Gastrocnemius medialis (tissue), 4 donors: ENCODE results near the gene NTM. TPM values are rescaled to one million over a fixed set of nuclear protein-coding genes. Genes with fewer than 3 reads are reported as not detected.

Source experiments
- ATAC-seq, 2 donors: fragments of 150-250 bp; one replicate each; pipeline ENCODE4 v1.9.1; 2016
- DNase-seq, 2 donors: peaks; one replicate each; pipeline ENCODE4 v3.0.0-alpha.2; 2019
- H3K27ac ChIP-seq, 4 donors: fragments of 200-600 bp; sonication (generic); 1 replicate in 1 of 4; 2 replicates in 3 of 4; pipeline ENCODE4 v1.5.1; 2016 to 2018; ENCODE audit warnings: mild to moderate bottlenecking in 2 of 4, moderate library complexity in 1 of 4
- H3K27me3 ChIP-seq, 3 donors: fragments of 200-600 bp; sonication (generic) in 2 of 3; 1 replicate in 1 of 3; 2 replicates in 2 of 3; pipeline versions ENCODE4 v1.5.1 to v1.6.0; 2016 to 2019; ENCODE audit warnings: mild to moderate bottlenecking in 1 of 3, moderate library complexity in 1 of 3
- H3K36me3 ChIP-seq, 2 donors: fragments of 200-600 bp; sonication (generic) in 1 of 2; one replicate each; pipeline ENCODE4 v1.5.1; 2017 to 2018
- H3K4me1 ChIP-seq, 2 donors: fragments of 200-600 bp; sonication (generic) in 1 of 2; one replicate each; pipeline ENCODE4 v1.5.1; 2016 to 2017; ENCODE audit warnings: mild to moderate bottlenecking in 2 of 2
- H3K4me3 ChIP-seq, 4 donors: fragments of 200-600 bp; sonication (generic) in 3 of 4; 1 replicate in 1 of 4; 2 replicates in 3 of 4; pipeline ENCODE4 v1.5.1; 2016 to 2019; ENCODE audit warnings: mild to moderate bottlenecking in 2 of 4
- H3K9me3 ChIP-seq, 3 donors: fragments of 200-600 bp; sonication (generic) in 2 of 3; 1 replicate in 1 of 3; 2 replicates in 2 of 3; pipeline ENCODE4 v1.5.1; 2016 to 2019
- POLR2A ChIP-seq, 2 donors: fragments of 450-650 bp; IDR thresholded peaks; one replicate each; pipeline ENCODE4 v1.6.1; 2017; ENCODE audit warnings: antibody characterized with exemption in 2 of 2, mild to moderate bottlenecking in 2 of 2, moderate library complexity in 2 of 2
- in situ Hi-C, 4 donors: fragments of 200-750 bp; cut with MboI; loops; one replicate each; pipeline versions ENCODE4 v1.15.0 to v1.8.0; 2017; ENCODE audit warnings: low sequenced_read_pairs in 4 of 4
- intact Hi-C: fragments of 100-400 bp; cut with DNase I; formaldehyde crosslinking; loops from one replicate; pipeline ENCODE4 v1.15.1; 2023; ENCODE audit warnings: low total_unique reads
- total RNA-seq, 4 donors: library from RNA; depleted of rRNA; stranded (reverse); fragments of >200 nt; gene quantifications; one replicate each; pipeline versions ENCODE4 v1.1.0 to v1.2.3, GENCODE V29; 2016
- TF ChIP-seq, protein P1 (sequence below), 5 experiments: fragments of 450-650 bp in 3 of 5; fragments of 200-600 bp in 2 of 5; sonication (generic) in 2 of 5; IDR thresholded peaks in 4 of 5; conservative IDR thresholded peaks in 1 of 5; 1 replicate in 4 of 5; 2 replicates in 1 of 5; pipeline ENCODE4 v1.5.1; 2016 to 2019; ENCODE audit warnings: antibody characterized with exemption in 5 of 5, mild to moderate bottlenecking in 3 of 5, moderate library complexity in 3 of 5

Gene NTM
- total RNA-seq, 4 donors from 2014 or later, result 0.69 TPM; not detected in 3

- no peak overlapping the region for H3K4me3 ChIP-seq
- H3K27ac ChIP-seq, result no peak overlapping the region
- ATAC-seq (no peak), DNase-seq (no peak)
- in situ Hi-C loops (no loop called here), intact Hi-C loops (no loop called here)
- H3K9me3 ChIP-seq, result no peaks in the 10 kb centered on the region
- peaks cover 0 to 4% of the 10 kb centered on the region in 2 donors for H3K4me1 ChIP-seq
- H3K27me3 ChIP-seq, result no peaks in the 10 kb centered on the region
- TF ChIP-seq, protein P1, sequence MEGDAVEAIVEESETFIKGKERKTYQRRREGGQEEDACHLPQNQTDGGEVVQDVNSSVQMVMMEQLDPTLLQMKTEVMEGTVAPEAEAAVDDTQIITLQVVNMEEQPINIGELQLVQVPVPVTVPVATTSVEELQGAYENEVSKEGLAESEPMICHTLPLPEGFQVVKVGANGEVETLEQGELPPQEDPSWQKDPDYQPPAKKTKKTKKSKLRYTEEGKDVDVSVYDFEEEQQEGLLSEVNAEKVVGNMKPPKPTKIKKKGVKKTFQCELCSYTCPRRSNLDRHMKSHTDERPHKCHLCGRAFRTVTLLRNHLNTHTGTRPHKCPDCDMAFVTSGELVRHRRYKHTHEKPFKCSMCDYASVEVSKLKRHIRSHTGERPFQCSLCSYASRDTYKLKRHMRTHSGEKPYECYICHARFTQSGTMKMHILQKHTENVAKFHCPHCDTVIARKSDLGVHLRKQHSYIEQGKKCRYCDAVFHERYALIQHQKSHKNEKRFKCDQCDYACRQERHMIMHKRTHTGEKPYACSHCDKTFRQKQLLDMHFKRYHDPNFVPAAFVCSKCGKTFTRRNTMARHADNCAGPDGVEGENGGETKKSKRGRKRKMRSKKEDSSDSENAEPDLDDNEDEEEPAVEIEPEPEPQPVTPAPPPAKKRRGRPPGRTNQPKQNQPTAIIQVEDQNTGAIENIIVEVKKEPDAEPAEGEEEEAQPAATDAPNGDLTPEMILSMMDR (IDR thresholded peaks at IDR 0.05 in 4 of 5, conservative IDR thresholded peaks at IDR 0.05 in 1 of 5), result no peak
- TF ChIP-seq POLR2A (IDR thresholded peaks at IDR 0.05), result no peak
- no peaks in the 10 kb centered on the region for H3K36me3 ChIP-seq
Measured at GRCh38 chr11:131499199-131499598, 128.8 kb downstream of the NTM start.

DNA sequence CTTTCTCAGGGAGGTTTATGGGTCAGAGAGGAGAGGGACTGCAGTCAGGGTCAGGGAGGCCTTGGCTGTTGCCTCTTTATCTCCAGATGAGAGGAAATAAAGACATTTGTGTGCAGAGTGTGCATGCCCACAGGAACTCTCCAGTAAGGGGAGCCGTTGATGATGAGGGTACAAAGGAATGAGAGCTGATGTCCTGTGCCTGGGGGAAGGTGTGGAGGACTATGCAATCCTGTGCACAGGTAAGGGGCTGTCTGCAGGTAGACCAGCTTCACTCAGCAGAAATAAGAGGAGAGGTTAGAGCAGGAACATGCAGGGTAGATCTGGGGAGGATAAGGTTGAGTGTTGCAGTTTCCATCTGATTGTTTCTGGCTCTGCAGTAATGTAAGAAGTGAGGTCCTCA is 132.6 kb downstream of the NTM start:
- intact Hi-C loops (no loop called here), in situ Hi-C loops (loop anchor here in 1 of 4 donors (25.0 kb wide), 1 partner anchor 441 kb away; no protein-coding TSS in a partner anchor)
- no peak overlapping the region for H3K4me3 ChIP-seq
- ATAC-seq, result no peak
- peaks cover 0 to 8% of the 10 kb centered on the region in 2 donors for H3K4me1 ChIP-seq
- H3K36me3 ChIP-seq, result no peaks in the 10 kb centered on the region
- TF ChIP-seq POLR2A (IDR thresholded peaks at IDR 0.05), result no peak
- TF ChIP-seq, protein P1 (IDR thresholded peaks at IDR 0.05 in 4 of 5, conservative IDR thresholded peaks at IDR 0.05 in 1 of 5), result no peak
- H3K9me3 ChIP-seq, result no peaks in the 10 kb centered on the region
- H3K27me3 ChIP-seq, result no peaks in the 10 kb centered on the region
- H3K27ac ChIP-seq, result no peak overlapping the region
- DNase-seq, result no peak

DNA sequence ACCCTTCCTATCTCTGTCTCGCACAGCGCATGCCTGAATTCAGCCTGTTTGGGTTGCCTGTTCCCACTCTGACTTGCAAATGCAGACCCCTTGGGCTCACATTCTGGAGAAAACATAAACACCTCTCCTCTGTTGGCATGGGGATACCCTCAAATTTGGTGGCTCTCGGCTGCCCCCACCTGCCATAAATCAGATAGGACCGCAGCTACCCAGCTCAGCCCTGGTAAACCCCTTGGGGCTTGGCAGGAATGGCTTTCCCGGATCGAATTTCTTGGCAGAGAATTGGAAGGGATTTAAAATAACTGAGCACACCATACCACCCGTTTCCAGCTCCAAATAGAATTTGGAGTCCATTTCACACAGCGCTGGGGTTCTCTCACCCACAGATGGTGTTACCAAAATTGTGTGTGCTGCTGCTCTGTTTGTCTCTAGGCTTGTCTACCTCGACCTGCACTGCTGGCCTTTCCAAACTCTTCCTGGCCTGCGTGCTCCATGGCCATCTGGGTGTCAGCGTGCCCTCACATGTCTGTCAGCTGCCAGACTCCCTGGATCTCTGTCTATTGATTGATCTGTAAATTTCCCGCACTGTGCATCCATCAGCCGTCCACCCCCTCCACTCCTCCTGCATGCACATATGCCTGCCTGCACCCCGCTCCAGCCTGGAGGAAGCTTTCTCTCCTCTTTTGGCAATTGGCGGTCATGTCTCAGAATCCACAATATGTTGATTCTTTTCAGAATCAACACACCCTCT is 134.0 kb downstream of the NTM start:
- Histone ChIP-seq H3K27me3 (no peaks in the 10 kb centered on the region), H3K4me3 (no peak overlapping the region), H3K4me1 (peaks cover 0 to 8% of the 10 kb centered on the region in 2 donors), H3K27ac (no peak overlapping the region), H3K9me3 (no peaks in the 10 kb centered on the region), H3K36me3 (no peaks in the 10 kb centered on the region)
- no peak for TF ChIP-seq POLR2A (IDR thresholded peaks at IDR 0.05)
- TF ChIP-seq, protein P1 (IDR thresholded peaks at IDR 0.05 in 4 of 5, conservative IDR thresholded peaks at IDR 0.05 in 1 of 5), result no peak
- peak in 1 of 2 donors; percentile 52 for ATAC-seq
- intact Hi-C loops (no loop called here), in situ Hi-C loops (loop anchor here in 1 of 4 donors (25.0 kb wide), 1 partner anchor 442 kb away; no protein-coding TSS in a partner anchor)
- no peak for DNase-seq

DNA sequence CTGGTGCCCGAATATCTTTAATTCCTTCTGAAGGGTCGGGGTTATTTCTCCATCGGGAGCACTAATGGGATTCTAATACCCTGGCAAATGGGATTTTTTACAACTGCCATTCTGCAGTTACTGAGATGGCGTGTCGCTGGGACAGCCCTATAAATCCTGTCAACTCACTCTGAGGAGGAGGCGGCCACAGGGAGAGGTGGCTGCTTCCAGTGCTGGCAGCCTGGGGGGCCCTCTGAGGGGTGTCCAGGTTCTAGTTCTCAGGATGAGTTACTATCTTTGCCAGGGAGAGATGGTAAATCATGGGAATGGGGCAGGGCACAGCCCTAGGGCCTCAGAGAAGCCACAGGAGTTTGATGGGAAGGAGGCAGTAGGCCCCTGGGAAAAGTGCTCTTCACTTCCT is 135.9 kb downstream of the NTM start:
- Histone ChIP-seq H3K4me3 (no peak overlapping the region), H3K27me3 (no peaks in the 10 kb centered on the region), H3K27ac (no peak overlapping the region), H3K4me1 (peaks cover 0 to 8% of the 10 kb centered on the region in 2 donors), H3K36me3 (no peaks in the 10 kb centered on the region), H3K9me3 (no peaks in the 10 kb centered on the region)
- no peak for DNase-seq
- TF ChIP-seq POLR2A (IDR thresholded peaks at IDR 0.05), result no peak
- TF ChIP-seq, protein P1 (IDR thresholded peaks at IDR 0.05 in 4 of 5, conservative IDR thresholded peaks at IDR 0.05 in 1 of 5), result no peak
- intact Hi-C loops, result no loop called here
- no peak for ATAC-seq
- in situ Hi-C loops, result loop anchor here in 1 of 4 donors (25.0 kb wide), 1 partner anchor 444 kb away; no protein-coding TSS in a partner anchor
